ENCODE data around the gene TIGD3. TPM values are rescaled to one million over a fixed set of nuclear protein-coding genes. Genes with fewer than 3 reads are reported as not detected.

Gene TIGD3
- total and polyA plus RNA-seq, 2 of the 8 experiments (the other 6 are each of a cell fraction or from before 2014, with no cell fraction given) = 1.1 to 1.3 TPM

GRCh38 chr11:65310215-65310614, 44.3 kb upstream of the TIGD3 start (continued):
- TF ChIP-seq ASH2L (IDR thresholded peaks at IDR 0.05; ENCODE audit: low read length) (no peak), RNF2 (IDR thresholded peaks at IDR 0.05; ENCODE audit: borderline replicate concordance, low read depth, low read length, missing control alignments, poor library complexity, severe bottlenecking) (no peak), EGR1 (IDR thresholded peaks at IDR 0.05; ENCODE audit: borderline replicate concordance, low read depth, low read length) (no peak)

All from H1 (cell line).